ENCODE measurements around the gene PRR7.
"Not testable (repeated sequence)": the region's sequence is repeated elsewhere in the genome, so short reads cannot be mapped to it uniquely, and the experiment has no call there.

The PRR7 gene

GRCh38 chr5:177483994-177484901, 37.6 kb downstream of the PRR7 start:
- no peak for DNase-seq (ENCODE audit: low read depth in 1 of 2, low spot score in 1 of 2)

- DNase-seq (ENCODE audit: low read depth in 1 of 2, low spot score in 1 of 2): no peak
Measured at GRCh38 chr5:177484902-177485549, 38.4 kb downstream of the PRR7 start.

- DNase-seq (ENCODE audit: low read depth in 1 of 2, low spot score in 1 of 2): not testable (repeated sequence)
Measured at GRCh38 chr5:177485753-177486152, 39.1 kb downstream of the PRR7 start.

GRCh38 chr5:177486256-177486655, 39.6 kb downstream of the PRR7 start:
- DNase-seq (ENCODE audit: low read depth in 1 of 2, low spot score in 1 of 2): no peak

- DNase-seq (ENCODE audit: low read depth in 1 of 2, low spot score in 1 of 2): no peak
Measured at GRCh38 chr5:177487144-177487543, 40.5 kb downstream of the PRR7 start.

- DNase-seq (ENCODE audit: low read depth in 1 of 2, low spot score in 1 of 2): no peak
Measured at GRCh38 chr5:177487975-177488374, 41.4 kb downstream of the PRR7 start.

- no peak for DNase-seq (ENCODE audit: low read depth in 1 of 2, low spot score in 1 of 2)
Measured at GRCh38 chr5:177489119-177489716, 42.6 kb downstream of the PRR7 start.

- DNase-seq (ENCODE audit: low read depth in 1 of 2, low spot score in 1 of 2): no peak
Measured at GRCh38 chr5:177490311-177490991, 43.8 kb downstream of the PRR7 start.

- DNase-seq (ENCODE audit: low read depth in 1 of 2, low spot score in 1 of 2): no peak
Measured at GRCh38 chr5:177490992-177491391, 44.4 kb downstream of the PRR7 start.

- no peak for DNase-seq (ENCODE audit: low read depth in 1 of 2, low spot score in 1 of 2)
Measured at GRCh38 chr5:177491429-177491945, 44.9 kb downstream of the PRR7 start.

- DNase-seq (ENCODE audit: low read depth in 1 of 2, low spot score in 1 of 2): no peak
Measured at GRCh38 chr5:177491983-177492746, 45.6 kb downstream of the PRR7 start.

- DNase-seq (ENCODE audit: low read depth in 1 of 2, low spot score in 1 of 2): no peak
Measured at GRCh38 chr5:177492841-177493240, 46.2 kb downstream of the PRR7 start.

GRCh38 chr5:177493795-177494345, 47.3 kb downstream of the PRR7 start:
- DNase-seq (ENCODE audit: low read depth in 1 of 2, low spot score in 1 of 2): no peak

GRCh38 chr5:177494346-177495195, 48.0 kb downstream of the PRR7 start:
- no peak for DNase-seq (ENCODE audit: low read depth in 1 of 2, low spot score in 1 of 2)

GRCh38 chr5:177495243-177496060, 48.8 kb downstream of the PRR7 start:
- no peak for DNase-seq (ENCODE audit: low read depth in 1 of 2, low spot score in 1 of 2)

- no peak for DNase-seq (ENCODE audit: low read depth in 1 of 2, low spot score in 1 of 2)
Measured at GRCh38 chr5:177496070-177496726, 49.6 kb downstream of the PRR7 start.

GRCh38 chr5:177496727-177497291, 50.2 kb downstream of the PRR7 start:
- DNase-seq (ENCODE audit: low read depth in 1 of 2, low spot score in 1 of 2): no peak
